HG03045 (cell line): ENCODE measurements around the gene THOP1.
"Not testable (repeated sequence)": the region's sequence is repeated elsewhere in the genome, so short reads cannot be mapped to it uniquely, and the experiment has no call there.

Experiments
- ATAC-seq: cut with Tn5 transposase; IDR thresholded peaks from one replicate; pipeline ENCODE4 v1.9.1; 2021; ENCODE audit warnings: mild to moderate bottlenecking, moderate library complexity; ENCODE audit not compliant: unreplicated experiment

THOP1 gene

GRCh38 chr19:2780284-2780683 lies 5.0 kb upstream of the THOP1 start:
- no peak for ATAC-seq

DNA sequence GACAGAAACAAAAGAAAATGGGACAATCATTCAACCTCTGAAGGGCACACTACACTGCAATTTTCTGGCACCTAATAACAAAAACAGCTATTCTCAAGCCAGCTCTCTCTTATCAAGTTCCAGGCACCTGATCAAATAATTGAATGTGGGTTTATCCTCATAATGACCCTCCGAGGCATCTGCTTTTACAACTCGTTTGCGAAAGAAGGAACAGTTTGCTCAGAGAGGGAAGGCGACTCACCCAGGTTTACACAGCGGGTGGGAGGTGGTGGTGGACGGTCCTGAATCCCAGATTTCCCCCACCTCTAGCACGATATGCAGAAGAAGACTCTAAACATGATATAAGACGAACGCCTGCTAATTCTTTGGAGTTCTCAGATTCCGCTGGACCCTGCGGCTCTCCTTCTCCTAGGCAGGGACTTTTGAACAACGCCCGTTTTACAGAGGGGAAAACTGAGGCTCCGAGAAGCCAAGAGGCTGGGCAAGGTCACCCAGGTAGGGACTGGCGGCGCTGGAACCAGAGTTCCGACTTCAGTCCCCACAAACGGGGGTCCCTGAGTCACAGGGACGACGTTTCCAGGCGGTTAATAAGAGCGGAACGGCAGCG lies 2.9 kb upstream of the THOP1 start:
- no peak for ATAC-seq

- peak; percentile 71 for ATAC-seq
These were observed 2.1 kb upstream of the THOP1 start, which contains the start of gene SGTA for GRCh38 chr19:2782936-2783780. TSS of gene SGTA (minus strand) at chr19:2783273. CDS start at chr19:2769068, 14,205 bp downstream.

- ATAC-seq: no peak
These were observed 1.5 kb upstream of the THOP1 start for GRCh38 chr19:2783781-2784145.

DNA sequence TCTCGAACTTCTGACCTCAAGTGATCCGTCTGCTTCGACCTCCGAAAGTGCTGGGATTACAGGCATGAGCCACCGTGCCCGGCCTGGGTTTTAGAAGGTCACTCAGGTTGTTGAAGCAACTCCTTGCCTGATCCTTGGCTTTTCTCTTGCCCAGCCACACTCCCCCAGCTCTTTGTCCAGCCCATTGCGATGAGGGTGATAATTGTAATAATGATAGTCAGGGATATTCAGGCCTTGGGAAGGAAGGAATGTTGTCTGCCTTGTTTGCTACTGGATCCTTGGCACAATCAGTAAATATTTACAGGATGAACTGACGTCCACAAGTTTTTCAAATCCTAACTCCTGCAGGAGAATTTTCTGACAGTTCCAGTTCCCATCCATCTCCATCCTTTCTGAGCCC lies 1.8 kb downstream of the THOP1 start:
- no peak for ATAC-seq

DNA sequence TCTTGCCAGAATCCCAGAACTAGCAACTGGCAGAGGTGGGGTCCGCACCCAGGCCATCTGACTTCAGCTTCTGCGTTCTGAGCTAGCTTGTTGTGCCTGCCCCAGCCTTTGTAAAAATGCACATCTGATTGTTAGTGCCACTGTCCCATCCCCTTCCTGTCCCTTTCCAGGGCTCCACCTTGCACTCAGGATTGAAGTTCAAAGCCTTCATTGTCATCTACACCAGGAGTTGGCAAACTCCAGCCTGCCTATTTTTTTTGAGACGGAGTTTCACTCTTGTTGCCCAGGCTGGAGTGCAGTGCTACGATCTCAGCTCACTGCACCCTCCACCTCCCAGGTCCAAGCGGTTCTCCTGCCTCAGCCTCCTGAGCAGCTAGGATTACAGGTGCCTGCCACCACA lies 2.9 kb downstream of the THOP1 start:
- no peak for ATAC-seq

DNA sequence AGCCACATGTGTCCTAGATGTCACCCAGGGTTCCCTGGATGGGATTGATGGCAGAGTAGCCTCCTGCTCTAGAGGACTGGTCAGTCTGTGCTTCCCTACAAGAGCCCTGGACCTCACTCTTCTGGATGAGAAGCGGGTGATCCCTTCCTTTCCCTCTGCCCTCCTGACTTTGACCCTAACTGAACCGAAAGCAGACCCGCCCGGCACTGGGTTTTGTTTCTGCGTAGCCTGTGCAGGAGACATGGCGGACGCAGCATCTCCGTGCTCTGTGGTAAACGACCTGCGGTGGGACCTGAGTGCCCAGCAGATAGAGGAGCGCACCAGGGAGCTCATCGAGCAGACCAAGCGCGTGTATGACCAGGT lies 4.9 kb downstream of the THOP1 start:
- ATAC-seq: no peak

GRCh38 chr19:2790557-2791271 lies 5.4 kb downstream of the THOP1 start:
- no peak for ATAC-seq

DNA sequence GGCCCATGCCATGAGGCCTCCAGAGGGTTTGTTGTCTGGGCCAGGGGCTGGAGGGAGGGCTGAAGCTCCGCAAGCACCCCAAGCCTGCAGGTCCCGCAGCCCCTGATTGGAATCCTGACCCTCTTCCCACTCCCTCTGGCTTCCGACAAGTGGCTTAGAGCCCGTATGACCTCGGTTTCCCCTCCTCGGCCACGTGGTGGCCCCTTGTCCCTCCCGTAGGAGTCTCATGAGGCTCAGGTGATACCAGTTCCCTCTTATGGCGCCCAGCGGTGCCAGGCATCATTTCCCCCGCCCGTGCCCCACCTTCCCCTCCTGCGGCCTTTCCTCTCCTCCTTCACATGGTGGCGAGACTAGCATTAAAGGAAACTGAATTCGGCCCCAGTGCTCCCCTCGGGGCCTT lies 6.1 kb downstream of the THOP1 start:
- no peak for ATAC-seq

DNA sequence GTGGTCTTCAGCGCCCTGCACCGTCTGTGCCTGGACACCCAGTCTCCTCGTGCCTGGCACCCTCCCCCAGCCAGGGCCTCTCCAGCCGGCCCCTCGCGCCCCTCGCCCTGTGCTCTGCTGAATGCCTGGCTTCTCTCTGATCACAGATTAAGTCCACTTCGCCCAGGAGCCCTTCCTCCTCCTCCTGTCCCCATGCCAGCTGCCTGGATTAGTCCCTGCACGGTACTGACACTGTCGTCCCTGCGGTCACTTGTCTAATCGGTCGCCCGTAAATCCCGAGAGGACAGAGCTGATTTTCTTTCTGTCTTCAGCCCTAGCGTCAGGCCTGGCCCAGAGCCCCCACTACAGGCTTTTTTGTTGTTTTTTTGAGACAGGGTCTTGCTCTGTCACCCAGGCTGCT lies 6.6 kb downstream of the THOP1 start:
- no peak for ATAC-seq

- not testable (repeated sequence) for ATAC-seq
These were observed 7.4 kb downstream of the THOP1 start for GRCh38 chr19:2792666-2793065.

- ATAC-seq: no peak
These were observed 7.8 kb downstream of the THOP1 start for GRCh38 chr19:2793126-2793525.

- ATAC-seq: no peak
These were observed 8.3 kb downstream of the THOP1 start for GRCh38 chr19:2793577-2793976.

GRCh38 chr19:2795827-2796658 lies 10.7 kb downstream of the THOP1 start:
- no peak for ATAC-seq

GRCh38 chr19:2796659-2797266 lies 11.5 kb downstream of the THOP1 start:
- ATAC-seq: no peak

- no peak for ATAC-seq
These were observed 12.0 kb downstream of the THOP1 start for GRCh38 chr19:2797280-2797679.

GRCh38 chr19:2798158-2798685 lies 12.9 kb downstream of the THOP1 start:
- ATAC-seq: no peak

GRCh38 chr19:2798733-2799132 lies 13.4 kb downstream of the THOP1 start:
- ATAC-seq: no peak

DNA sequence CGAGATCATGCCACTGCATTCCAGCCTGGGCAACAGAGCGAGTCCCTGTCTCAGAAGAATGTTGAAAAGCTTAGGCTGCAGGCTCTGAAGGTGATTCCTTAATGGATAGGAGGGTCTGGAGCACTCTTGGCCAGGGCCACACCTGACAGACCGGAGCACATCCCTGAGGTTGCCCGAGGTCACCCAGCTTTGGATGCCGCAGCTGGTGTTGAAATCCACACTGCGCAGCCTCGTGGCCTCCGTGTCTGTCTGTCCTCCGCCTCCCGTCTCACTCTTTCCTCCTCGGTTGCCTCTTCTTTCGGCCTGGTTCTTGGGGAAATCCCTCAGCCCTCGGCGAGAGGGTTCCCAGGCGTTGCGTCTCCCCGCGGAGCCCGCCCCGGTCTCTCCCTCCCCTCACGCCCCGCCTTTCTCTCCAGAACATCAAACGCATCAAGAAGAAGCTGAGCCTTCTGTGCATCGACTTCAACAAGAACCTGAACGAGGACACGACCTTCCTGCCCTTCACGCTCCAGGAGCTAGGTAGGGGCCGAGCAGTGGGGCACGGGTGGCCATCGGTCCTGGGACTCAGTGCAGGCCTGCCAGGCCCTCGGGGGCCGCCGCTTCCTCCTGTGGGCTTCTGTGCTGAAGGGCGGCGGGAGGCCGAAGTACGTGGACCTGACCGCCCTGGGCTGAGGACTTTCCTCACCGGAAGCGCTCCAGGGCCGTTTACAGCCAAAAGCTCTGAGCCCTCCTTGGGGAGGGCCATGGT lies 14.1 kb downstream of the THOP1 start:
- no peak for ATAC-seq

DNA sequence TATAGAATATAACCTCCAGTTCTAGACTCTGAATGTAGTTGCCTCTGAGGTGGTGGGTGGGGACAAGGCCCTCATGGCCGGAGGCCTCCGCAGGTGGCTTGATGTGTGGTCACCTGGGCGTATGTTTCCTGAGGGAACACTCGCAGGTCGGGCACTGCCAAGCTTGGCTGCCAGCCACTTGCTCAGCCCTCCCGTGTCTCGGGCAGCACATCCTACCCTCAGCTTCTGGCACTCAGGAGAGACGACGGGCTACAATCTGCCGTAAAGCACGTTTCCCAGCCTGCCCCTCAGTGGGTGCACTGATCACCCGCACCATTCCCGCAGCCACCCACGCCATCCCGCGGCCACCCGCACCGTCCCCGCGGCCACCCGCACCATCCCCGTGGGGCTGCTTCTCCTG lies 15.2 kb downstream of the THOP1 start:
- ATAC-seq: no peak
